SK-N-MC (cell line): ENCODE data around the gene PTGR3.

Source experiments
- EZH2 ChIP-seq: fragments of 200-600 bp; sonication (generic); IDR thresholded peaks from one replicate; pipeline ENCODE4 v1.6.1; 2017; ENCODE audit warnings: antibody characterized with exemption
- POLR2AphosphoS5 ChIP-seq: IDR thresholded peaks from 2 replicates; pipeline ENCODE4 v1.6.1; 2012; ENCODE audit warnings: mild to moderate bottlenecking, low read depth, low read length, borderline replicate concordance

DNA sequence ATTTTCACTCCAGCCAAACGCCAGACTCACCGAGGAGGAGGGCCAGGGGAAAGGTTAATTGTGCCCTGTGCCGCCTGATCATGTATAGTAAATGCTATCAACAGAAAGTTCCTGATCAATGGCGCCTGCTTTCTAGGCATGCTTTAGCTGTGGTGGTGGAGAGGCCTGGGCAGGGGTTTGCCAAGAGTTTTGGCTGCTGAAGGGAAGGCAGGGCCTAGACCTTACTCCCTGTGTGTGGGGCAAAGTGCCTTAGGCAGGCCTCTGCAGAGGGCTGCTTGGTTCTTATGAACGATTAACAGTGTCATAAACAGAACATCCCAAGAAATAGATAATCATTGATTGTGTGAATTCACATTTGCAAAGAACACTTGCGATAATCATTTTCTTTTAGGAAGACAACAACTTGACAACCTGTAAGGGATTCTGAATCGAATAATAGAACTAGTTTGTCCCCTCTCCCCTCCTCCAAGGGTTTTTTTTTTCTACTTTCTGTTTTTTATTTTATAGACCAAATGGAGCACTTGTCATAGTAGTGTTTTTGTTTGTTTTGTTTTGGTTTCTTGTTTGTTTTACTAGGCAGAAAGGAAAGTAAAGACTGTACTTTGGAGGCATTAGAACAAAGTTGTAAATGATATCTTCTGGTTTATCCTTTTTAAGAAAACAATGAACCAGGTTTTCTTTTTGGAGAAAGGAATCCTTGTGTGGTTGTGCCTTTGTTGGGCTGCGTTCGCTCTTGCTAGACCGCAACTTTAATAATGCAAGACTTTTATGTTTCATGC is 8.2 kb upstream of the PTGR3 start:
- TF ChIP-seq POLR2AphosphoS5 (no peak), EZH2 (no peak)
